ENCODE measurements around the gene LRFN3. TPM values are rescaled to one million over a fixed set of nuclear protein-coding genes. Genes with fewer than 3 reads are reported as not detected.
"Not testable (repeated sequence)": the region's sequence is repeated elsewhere in the genome, so short reads cannot be mapped to it uniquely, and the experiment has no call there.

Gene LRFN3
- total RNA-seq (2021; fragmentation: NEBNext Ultra II Directional; extraction: Animal tissue kit (Norgen Biotek cat#: 25700)) = 10 to 100 TPM; 15.3 to 21.0 (median 19.1) TPM
- long read RNA-seq, partial matches to known transcripts = 6 of 10 reads
- long read RNA-seq, other reads (novel, unspliced or antisense) = 1 of 10 reads

DNA sequence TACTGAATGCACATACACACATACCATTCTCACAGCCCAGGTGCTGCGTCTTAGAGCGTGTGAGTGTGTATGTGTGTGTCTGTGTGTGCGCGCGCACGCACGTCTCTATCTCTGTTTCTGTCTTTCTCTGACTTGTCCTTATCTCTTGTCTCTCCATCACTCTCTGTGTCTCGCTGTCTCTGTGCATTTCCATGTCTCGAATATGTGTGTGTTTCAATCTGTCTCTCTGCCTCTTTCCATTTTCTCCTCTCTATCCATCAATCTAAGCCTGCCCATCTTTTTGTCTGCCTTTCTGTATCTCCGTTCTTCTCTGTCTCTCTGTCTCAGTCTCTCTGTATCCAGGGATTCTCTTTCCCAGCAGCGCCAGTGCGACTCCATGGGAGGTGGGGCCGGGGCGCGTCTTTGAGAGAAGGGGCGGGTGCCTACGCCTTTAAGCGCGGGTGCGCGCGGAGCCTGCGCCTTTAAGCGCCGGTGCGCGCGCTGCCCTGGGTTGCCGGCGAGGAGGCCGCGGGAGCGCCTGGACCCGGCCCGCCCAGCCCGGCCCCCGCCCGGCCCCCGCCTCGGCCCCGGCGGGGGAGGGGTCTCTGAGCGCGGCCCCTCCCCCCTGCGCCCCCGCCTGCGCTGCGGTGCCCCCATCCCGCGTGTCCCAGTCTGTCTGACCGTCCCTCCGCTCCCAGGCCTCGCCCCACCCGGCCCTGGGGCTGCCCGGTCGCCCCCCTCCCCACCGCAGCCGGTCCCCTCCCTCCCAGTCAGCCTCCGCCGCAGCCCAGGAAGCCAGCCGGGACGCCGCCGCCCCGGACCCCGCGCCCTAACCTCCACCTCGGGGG lies at the start of gene LRFN3:
LRFN3 (plus strand) TSS at position 464 of the 827 bp plus-strand sequence. CDS start 3,052 bp downstream, outside the sequence.
- peaks cover 39% of the 10 kb centered on the region for H3K4me1 Mint-ChIP-seq (ENCODE audit: low read depth)
- H3K27ac Mint-ChIP-seq = no peak within 1 kb of the TSS
- no peaks in the 10 kb centered on the region for H3K27me3 Mint-ChIP-seq (ENCODE audit: insufficient read depth)
- TF ChIP-seq, protein P1, sequence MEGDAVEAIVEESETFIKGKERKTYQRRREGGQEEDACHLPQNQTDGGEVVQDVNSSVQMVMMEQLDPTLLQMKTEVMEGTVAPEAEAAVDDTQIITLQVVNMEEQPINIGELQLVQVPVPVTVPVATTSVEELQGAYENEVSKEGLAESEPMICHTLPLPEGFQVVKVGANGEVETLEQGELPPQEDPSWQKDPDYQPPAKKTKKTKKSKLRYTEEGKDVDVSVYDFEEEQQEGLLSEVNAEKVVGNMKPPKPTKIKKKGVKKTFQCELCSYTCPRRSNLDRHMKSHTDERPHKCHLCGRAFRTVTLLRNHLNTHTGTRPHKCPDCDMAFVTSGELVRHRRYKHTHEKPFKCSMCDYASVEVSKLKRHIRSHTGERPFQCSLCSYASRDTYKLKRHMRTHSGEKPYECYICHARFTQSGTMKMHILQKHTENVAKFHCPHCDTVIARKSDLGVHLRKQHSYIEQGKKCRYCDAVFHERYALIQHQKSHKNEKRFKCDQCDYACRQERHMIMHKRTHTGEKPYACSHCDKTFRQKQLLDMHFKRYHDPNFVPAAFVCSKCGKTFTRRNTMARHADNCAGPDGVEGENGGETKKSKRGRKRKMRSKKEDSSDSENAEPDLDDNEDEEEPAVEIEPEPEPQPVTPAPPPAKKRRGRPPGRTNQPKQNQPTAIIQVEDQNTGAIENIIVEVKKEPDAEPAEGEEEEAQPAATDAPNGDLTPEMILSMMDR (IDR thresholded peaks at IDR 0.05) = no peak
- peak; percentile 20 for DNase-seq
- H3K4me3 Mint-ChIP-seq = peak within 1 kb of the TSS; percentile 93
- no peaks in the 10 kb centered on the region for H3K9me3 Mint-ChIP-seq
- H3K36me3 Mint-ChIP-seq (ENCODE audit: low read depth) = peaks cover 5% of the 10 kb centered on the region

GRCh38 chr19:35887197-35887596 lies 49.0 kb upstream of the LRFN3 start:
- no peaks in the 10 kb centered on the region for H3K27me3 Mint-ChIP-seq (ENCODE audit: insufficient read depth)
- no peak overlapping the region for H3K27ac Mint-ChIP-seq
- no peak overlapping the region for H3K4me3 Mint-ChIP-seq
- peaks cover 28% of the 10 kb centered on the region for H3K36me3 Mint-ChIP-seq (ENCODE audit: low read depth)
- TF ChIP-seq, protein P1 (IDR thresholded peaks at IDR 0.05) = no peak
- DNase-seq = no peak
- no peaks in the 10 kb centered on the region for H3K9me3 Mint-ChIP-seq
- no peaks in the 10 kb centered on the region for H3K4me1 Mint-ChIP-seq (ENCODE audit: low read depth)

GRCh38 chr19:35888398-35888797 lies 47.8 kb upstream of the LRFN3 start:
- Mint-ChIP-seq H3K4me3 (no peak overlapping the region), H3K9me3 (no peaks in the 10 kb centered on the region), H3K27ac (no peak overlapping the region), H3K36me3 (ENCODE audit: low read depth) (peaks cover 39% of the 10 kb centered on the region), H3K27me3 (ENCODE audit: insufficient read depth) (no peaks in the 10 kb centered on the region; the same call in 1 of the 2 replicates), H3K4me1 (ENCODE audit: low read depth) (0 out of 2 replicates have a peak, but pooled peaks cover 6% of the 10 kb centered on the region)
- TF ChIP-seq, protein P1 (IDR thresholded peaks at IDR 0.05) = no peak
- no peak for DNase-seq

- TF ChIP-seq, protein P1 (IDR thresholded peaks at IDR 0.05) = no peak
- peaks cover 39% of the 10 kb centered on the region for H3K36me3 Mint-ChIP-seq (ENCODE audit: low read depth)
- no peak for DNase-seq
- 0 out of 2 replicates have a peak, but pooled peaks cover 6% of the 10 kb centered on the region for H3K4me1 Mint-ChIP-seq (ENCODE audit: low read depth)
- no peaks in the 10 kb centered on the region; the same call in 1 of the 2 replicates for H3K27me3 Mint-ChIP-seq (ENCODE audit: insufficient read depth)
- H3K27ac Mint-ChIP-seq = no peak overlapping the region
- no peaks in the 10 kb centered on the region for H3K9me3 Mint-ChIP-seq
- no peak overlapping the region for H3K4me3 Mint-ChIP-seq
Measured at GRCh38 chr19:35889370-35890112, 46.6 kb upstream of the LRFN3 start.

- Mint-ChIP-seq H3K27me3 (ENCODE audit: insufficient read depth) (no peaks in the 10 kb centered on the region; the same call in 1 of the 2 replicates), H3K9me3 (no peaks in the 10 kb centered on the region), H3K4me1 (ENCODE audit: low read depth) (0 out of 2 replicates have a peak, but pooled peaks cover 6% of the 10 kb centered on the region), H3K4me3 (no peak overlapping the region), H3K27ac (no peak overlapping the region), H3K36me3 (ENCODE audit: low read depth) (peaks cover 39% of the 10 kb centered on the region)
- TF ChIP-seq, protein P1 (IDR thresholded peaks at IDR 0.05) = no peak
- no peak for DNase-seq
Measured at GRCh38 chr19:35890113-35890650, 46.0 kb upstream of the LRFN3 start.

DNA sequence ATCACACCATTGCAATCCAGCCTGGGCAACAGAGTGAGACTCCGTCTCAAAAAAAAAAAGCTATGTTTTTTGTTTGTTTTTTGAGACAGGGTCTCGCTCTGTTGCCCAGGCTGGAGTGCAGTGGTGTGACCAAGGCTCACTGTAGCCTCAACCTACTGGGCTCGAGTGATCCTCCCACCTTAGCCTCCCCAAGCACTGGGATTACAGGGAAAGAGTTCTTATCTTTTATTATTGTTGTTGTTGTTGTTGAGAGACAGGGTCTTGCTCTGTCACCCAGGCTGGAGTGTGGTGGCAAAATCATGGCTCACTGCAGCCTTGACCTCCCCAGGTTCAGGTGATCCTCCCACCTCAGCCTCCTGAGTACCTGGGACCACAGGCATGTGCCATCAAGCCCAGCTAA lies 44.4 kb upstream of the LRFN3 start:
- not testable (repeated sequence) for DNase-seq; H3K9me3 Mint-ChIP-seq; H3K27me3 Mint-ChIP-seq (ENCODE audit: insufficient read depth); H3K27ac Mint-ChIP-seq; H3K4me1 Mint-ChIP-seq (ENCODE audit: low read depth); H3K4me3 Mint-ChIP-seq
- H3K36me3 Mint-ChIP-seq (ENCODE audit: low read depth) = peaks cover 37% of the 10 kb centered on the region

All from HFFc6 (cell line).